ENCODE results near the gene CAMTA1. TPM values are rescaled to one million over a fixed set of nuclear protein-coding genes. Genes with fewer than 3 reads are reported as not detected.

The CAMTA1 gene
- total and polyA plus RNA-seq, 2 donors = 53.3 to 115 TPM

DNA sequence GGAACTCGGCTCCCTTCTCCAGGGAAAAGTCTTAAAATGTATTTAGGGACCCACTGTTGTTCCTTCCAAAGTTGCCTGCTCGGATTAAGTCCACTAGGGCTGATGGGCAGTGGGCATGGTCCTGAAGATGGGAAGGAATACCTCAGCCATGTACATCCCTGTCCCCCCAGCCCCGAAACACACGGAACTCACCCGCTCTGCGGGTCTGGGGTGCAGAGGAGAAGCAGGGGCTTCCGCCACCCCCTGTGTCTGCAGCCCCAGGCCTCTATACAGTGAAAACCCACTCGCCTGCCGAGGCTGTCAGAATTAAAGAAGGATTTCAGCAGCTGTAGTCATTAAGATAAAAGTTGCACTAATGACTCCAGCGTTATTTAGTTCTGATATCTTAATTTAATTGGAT, 773.2 kb downstream of the CAMTA1 start:
- H3K27ac ChIP-seq (ENCODE audit: low read depth) = no peak overlapping the region
- H3K4me1 ChIP-seq (ENCODE audit: insufficient read depth) = no peaks in the 10 kb centered on the region
- WGBS = 94% methylated on average over 10 of the region's 10 CpGs
- H3K36me3 ChIP-seq (ENCODE audit: insufficient read depth) = no peaks in the 10 kb centered on the region
- no peak overlapping the region for H3K4me3 ChIP-seq (ENCODE audit: low read depth, low read length)
- no peak for DNase-seq (ENCODE audit: extremely low spot score)

DNA sequence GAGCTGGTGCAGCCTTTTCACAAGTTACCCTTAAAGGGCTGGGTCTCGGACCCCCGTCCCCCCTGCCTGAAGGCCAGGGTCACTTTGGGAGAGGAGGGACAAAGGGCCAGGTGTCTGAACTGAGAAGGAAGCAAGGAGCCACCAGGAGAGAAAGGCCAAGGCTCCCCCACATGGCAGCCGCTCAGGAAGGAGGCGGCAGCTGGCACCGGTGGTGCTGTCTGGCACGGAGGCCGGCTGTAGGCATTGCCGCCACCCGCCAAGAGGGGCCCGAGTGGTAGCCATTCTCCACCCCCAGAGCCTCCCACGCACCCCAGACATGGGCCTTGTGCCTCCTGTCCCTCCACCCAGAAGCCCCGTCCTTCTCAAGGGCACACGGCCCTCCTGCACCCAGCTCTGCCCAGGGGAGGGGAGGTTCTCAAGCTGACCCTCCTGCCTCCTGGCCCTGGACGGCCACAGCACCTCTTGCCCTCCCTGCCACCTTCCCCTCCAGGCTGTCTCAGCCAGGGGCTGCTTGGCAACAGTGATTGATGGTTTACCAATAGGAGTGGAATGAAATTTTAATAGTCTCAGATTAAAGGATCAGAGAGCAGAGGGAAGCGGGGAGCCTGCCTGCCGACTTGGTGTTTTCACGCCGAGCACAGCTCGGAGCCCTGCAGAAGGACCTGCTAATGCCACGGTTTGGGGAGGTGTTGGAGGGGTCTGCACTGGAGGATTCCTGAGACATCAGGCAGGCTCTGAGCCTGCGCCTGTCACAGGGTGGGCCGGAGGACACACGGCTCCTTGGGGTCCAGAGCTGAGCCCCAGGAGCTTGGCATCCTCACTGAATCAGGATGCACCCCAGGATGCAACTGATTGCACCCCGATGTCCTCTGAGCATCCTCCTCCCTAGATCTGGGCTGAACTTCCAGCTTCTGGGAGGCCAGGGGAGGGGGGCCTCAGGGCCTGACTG, 773.9 kb downstream of the CAMTA1 start:
- DNase-seq (ENCODE audit: extremely low spot score) = no peak
- no peak overlapping the region for H3K4me3 ChIP-seq (ENCODE audit: low read depth, low read length)

DNA sequence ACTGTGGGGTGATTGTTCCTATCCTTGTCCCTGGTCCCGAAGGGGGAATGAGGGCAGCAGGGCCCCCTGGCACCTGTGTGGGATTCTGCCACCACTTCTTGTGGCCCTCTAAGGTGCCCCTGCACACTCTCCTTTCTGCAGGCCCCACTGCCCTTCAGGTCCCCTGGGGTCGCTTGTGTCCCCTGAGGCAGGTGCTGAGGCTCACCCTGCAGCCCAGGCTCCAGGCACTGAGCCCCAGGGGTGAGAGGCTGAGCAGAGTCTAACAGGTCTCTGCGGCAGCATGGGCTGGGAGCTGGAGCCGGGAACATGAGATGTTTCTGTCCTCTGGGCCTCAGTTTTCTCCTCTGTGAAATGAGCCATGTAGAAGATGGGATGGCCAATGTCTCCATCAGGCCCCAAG, 774.9 kb downstream of the CAMTA1 start:
- Histone ChIP-seq H3K36me3 (ENCODE audit: insufficient read depth) (no peaks in the 10 kb centered on the region), H3K4me1 (ENCODE audit: insufficient read depth) (no peaks in the 10 kb centered on the region), H3K4me3 (ENCODE audit: low read depth, low read length) (no peak overlapping the region), H3K27ac (ENCODE audit: low read depth) (no peak overlapping the region)
- 94% methylated on average over 4 of the region's 4 CpGs for WGBS
- no peak for DNase-seq (ENCODE audit: extremely low spot score)

More for the DNA sequence above, 773.9 kb downstream of the CAMTA1 start:
- Histone ChIP-seq H3K4me1 (ENCODE audit: insufficient read depth) (no peaks in the 10 kb centered on the region), H3K27ac (ENCODE audit: low read depth) (no peak overlapping the region), H3K36me3 (ENCODE audit: insufficient read depth) (no peaks in the 10 kb centered on the region)
- WGBS = 92% methylated on average over 24 of the region's 24 CpGs

DNA sequence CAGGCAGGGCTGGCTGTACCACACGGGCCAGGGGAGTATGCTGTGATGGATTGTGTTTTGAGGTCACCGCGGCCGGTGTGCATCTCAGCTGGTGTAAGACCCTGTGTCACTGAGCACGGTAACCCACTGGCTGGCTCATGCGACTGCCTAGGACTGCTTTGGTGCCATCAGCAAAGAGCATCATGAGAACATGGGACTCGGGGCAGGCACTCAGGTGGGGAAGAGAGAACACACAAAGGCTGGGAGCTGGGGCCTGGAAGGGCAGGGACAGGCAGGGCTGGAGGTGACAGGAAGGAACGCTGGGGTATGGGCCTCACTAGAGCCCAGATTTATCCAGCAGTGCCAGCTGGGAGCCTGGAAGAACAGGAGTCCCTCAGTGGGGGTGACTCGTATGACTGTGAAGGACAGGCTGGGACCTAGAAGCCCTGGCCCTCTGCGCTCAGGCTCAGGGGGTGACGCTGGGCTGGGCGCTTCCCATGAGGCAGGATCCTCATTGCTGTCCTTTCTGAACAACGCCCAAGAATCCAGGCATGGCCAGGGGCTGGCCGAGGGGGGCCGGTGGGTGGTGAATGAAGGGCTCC, 775.4 kb downstream of the CAMTA1 start:
- Histone ChIP-seq H3K4me1 (ENCODE audit: insufficient read depth) (no peaks in the 10 kb centered on the region), H3K4me3 (ENCODE audit: low read depth, low read length) (no peak overlapping the region), H3K36me3 (ENCODE audit: insufficient read depth) (no peaks in the 10 kb centered on the region), H3K27ac (ENCODE audit: low read depth) (no peak overlapping the region)
- DNase-seq (ENCODE audit: extremely low spot score) = no peak
- 95% methylated on average over 15 of the region's 15 CpGs for WGBS

DNA sequence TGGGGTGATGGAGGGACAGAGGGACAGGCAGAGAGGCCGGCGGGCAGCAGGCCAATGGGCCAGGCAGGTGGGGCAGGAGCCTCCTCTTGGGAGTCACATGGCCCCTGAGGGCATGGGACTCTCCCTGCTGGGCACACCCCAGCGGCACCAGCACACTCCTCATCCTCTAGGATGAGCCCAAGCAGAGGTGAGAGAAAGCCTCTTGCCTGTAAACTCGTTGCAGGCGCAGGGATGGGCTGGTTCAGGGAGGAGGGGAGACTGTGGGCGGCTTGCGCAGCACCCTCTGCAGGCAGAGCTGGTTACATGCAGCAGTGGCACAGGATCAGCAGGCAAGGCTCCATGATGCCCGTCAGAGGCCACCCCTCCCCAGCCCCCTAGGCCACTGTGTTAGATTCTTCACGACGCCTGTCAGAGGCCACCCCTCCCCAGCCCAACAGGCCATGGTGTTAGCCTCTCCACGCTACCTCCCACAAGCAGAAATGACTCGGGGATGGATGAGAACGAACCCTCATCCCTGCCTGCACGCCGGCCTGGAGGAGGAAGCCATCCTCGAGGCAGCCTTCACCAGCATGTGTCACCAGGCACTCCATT, 776.2 kb downstream of the CAMTA1 start:
- WGBS = 80% methylated on average over 16 of the region's 16 CpGs
- no peak overlapping the region for H3K4me3 ChIP-seq (ENCODE audit: low read depth, low read length)
- no peak overlapping the region for H3K27ac ChIP-seq (ENCODE audit: low read depth)
- no peak for DNase-seq (ENCODE audit: extremely low spot score)
- no peaks in the 10 kb centered on the region for H3K36me3 ChIP-seq (ENCODE audit: insufficient read depth)
- H3K4me1 ChIP-seq (ENCODE audit: insufficient read depth) = no peaks in the 10 kb centered on the region

DNA sequence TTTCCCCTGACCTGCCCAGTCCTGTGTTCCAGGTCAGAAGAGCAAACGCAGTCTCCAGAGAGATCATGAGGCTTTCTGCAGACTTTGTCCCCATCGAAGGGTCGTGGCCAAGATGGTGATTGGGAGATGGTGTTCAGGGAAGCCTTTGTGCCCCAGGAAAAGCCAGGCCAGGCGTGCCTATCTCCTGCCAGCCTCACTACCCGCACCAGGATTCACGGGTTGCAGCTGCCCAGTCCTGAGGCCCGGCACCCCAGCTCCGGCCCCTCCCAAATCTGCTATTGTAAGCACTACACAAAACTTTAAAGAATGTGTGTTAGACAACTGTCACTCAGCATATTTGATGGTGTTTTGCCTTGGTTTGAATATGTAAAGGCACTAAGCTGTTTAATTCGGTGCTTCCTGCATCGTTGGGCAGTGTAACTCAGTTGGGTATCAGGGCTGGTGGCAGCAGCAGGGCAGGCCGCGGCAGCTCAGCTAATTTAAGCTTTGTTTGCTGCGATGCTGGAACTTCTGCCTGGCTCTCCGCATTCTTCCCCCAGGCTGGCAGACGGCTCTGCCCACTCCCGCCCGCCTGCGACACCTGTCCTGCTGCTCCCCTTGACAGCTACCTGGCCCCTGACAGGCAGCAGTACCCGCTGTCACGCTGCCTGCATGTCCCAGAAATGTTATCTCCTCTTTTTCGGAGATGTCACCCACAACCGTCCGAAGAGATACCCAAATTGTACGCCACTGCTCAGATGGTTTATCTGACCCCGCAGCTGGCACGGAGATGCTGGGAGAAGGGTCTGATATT, 776.9 kb downstream of the CAMTA1 start:
- 90% methylated on average over 26 of the region's 26 CpGs for WGBS
- DNase-seq (ENCODE audit: extremely low spot score) = no peak
- H3K4me1 ChIP-seq (ENCODE audit: insufficient read depth) = no peaks in the 10 kb centered on the region

DNA sequence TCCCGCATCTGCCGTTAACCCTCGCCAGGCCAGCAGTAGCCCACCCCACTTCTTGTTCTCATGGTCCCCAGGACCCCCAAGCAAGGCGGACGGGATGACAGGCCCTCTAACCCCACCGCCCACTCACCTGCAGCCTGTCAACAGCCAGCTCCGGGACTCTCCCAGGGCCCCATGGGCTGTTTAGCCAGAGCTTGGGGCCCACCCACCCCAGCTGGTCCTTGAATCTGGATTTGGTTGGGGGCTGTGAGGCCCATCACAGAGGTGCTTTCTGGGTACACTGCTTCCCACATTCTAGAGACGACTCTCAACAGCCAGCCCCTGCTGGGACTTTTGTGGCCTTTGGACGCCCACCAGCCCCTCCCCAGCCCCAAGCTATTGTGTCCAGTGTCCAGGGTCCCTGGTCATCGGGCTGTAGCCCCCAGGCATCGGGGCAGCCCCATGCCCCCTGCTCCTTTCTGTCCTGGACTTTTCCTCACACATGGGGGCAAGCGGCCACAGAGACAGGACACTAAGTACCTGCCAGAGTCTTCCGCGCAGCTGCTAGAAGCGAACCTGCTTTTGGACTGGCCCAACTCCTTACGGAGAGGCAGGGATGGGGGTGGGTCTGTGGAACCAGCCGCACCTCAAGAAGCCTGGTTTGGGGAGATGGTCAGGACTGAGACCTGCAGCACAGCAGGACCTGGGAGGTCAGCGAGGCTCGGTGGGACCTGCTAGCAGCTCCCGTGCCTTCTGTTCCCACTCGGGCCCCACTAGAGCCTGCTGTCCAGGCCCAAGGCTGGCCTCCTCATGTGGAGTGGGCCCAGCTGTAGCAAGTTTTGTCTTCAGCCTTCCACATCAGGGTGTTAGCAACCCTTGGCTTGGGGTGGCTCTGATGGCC, 777.7 kb downstream of the CAMTA1 start:
- no peak for DNase-seq (ENCODE audit: extremely low spot score)
- 86% methylated on average over 21 of the region's 21 CpGs for WGBS
- no peak overlapping the region for H3K27ac ChIP-seq (ENCODE audit: low read depth)
- no peaks in the 10 kb centered on the region for H3K4me1 ChIP-seq (ENCODE audit: insufficient read depth)
- H3K4me3 ChIP-seq (ENCODE audit: low read depth, low read length) = no peak overlapping the region
- H3K36me3 ChIP-seq (ENCODE audit: insufficient read depth) = no peaks in the 10 kb centered on the region

More for the DNA sequence above, 776.9 kb downstream of the CAMTA1 start:
- H3K4me3 ChIP-seq (ENCODE audit: low read depth, low read length) = no peak overlapping the region
- no peaks in the 10 kb centered on the region for H3K36me3 ChIP-seq (ENCODE audit: insufficient read depth)
- no peak overlapping the region for H3K27ac ChIP-seq (ENCODE audit: low read depth)

DNA sequence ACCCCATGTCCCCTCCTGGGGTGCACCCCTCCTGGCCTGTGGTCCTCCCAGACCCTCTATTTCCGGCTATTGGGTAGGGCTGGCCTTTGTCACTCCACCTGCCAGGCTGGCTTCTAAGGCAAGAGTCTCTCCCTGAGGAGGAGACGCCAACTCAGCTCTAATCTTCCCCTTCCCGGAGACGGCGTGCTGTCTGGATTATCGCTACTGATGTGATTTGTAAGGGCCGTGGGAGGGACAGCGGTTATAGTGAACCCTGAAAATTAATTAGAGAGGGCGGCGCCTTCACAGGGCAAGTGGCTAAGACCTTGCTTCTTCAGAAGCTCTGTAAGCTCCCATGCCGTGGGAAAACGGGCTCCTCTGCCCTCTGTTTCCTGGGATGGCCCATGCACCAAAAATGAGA, 778.9 kb downstream of the CAMTA1 start:
- Histone ChIP-seq H3K4me1 (ENCODE audit: insufficient read depth) (no peaks in the 10 kb centered on the region), H3K27ac (ENCODE audit: low read depth) (no peak overlapping the region), H3K4me3 (ENCODE audit: low read depth, low read length) (no peak overlapping the region), H3K36me3 (ENCODE audit: insufficient read depth) (no peaks in the 10 kb centered on the region)
- WGBS = 86% methylated on average over 12 of the region's 12 CpGs
- no peak for DNase-seq (ENCODE audit: extremely low spot score)

DNA sequence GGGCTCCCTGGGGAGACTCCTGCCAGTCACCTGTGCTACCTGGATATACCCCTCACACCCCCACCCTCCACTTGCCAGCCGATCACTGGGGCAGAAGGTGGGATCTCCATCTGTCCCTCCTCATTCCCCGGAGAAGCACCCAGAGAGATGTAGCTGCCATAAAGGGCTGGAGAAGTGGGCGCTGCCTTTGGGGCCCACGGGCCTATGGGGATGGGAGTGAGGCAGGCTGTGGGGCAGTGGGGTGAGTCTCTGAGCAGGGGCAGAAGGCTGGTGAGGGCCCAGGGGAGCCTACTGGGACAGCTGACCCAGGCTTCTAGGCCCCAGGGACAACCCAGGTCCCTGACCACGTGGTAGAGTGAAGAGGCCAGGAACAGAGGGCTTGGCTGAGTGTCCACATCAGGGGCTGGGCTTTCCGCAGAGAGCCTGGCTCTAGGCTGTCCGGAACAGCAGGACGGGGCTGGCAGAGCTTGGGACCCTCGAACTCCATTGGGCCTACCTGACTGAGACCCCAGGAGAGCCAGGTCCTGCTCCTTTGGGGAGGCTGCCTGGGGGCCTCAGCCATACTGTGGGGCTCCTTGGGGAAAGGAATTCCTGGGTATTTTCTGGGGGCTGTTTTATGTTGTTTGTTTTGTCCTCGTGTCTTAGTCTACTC, 780.0 kb downstream of the CAMTA1 start:
- Histone ChIP-seq H3K4me3 (ENCODE audit: low read depth, low read length) (no peak overlapping the region), H3K27ac (ENCODE audit: low read depth) (no peak overlapping the region), H3K4me1 (ENCODE audit: insufficient read depth) (no peaks in the 10 kb centered on the region), H3K36me3 (ENCODE audit: insufficient read depth) (no peaks in the 10 kb centered on the region)
- DNase-seq (ENCODE audit: extremely low spot score) = no peak
- 91% methylated on average over 10 of the region's 10 CpGs for WGBS

DNA sequence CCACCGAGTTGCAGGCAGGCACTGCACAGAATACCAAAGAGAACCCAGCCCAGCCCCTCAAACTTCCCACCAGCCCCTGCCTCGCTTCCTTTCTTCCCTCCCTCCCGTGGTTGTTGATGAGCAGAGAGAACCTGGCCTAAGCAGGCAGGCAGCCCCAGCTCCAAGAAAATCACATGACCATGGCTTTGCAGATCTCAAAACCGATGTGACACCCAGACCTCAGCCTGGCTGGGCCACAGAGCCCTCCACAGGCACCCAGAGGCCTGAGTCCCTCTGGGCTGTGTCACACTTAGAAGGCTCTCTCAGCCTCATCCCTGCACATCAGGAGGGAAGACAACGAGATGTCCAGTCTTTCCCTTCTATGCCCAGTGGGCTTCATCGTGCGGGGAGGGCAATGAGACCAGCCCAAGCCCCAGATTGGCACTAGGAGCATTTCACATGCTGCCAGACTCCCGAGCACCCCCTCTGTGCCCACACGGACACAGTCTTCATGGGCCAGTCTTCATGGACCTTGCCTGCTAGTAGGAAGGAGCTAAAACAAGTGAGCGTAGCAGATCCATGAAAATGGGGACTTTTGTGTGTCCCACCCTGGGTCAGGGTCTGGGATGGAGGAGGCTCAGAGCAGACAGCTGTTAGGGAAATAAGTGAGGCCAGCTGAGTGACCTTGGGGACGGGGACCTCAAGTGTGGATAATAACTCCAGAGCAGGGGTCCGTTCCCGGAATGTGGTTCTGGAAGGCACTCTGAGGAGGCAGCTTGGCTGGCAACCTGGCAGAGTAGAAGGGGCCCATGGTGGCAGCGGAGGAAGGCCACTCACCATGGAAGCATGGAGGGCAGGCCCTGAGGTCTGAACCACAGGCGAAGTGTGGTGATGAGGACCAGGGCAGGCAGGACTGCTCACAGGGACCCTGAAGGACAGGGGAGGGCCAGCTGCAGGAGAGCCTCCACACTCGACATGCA, 781.4 kb downstream of the CAMTA1 start:
- Histone ChIP-seq H3K4me3 (ENCODE audit: low read depth, low read length) (no peak overlapping the region), H3K27ac (ENCODE audit: low read depth) (no peak overlapping the region), H3K4me1 (ENCODE audit: insufficient read depth) (no peaks in the 10 kb centered on the region), H3K36me3 (ENCODE audit: insufficient read depth) (no peaks in the 10 kb centered on the region)
- DNase-seq (ENCODE audit: extremely low spot score) = no peak
- WGBS = 83% methylated on average over 16 of the region's 16 CpGs

DNA sequence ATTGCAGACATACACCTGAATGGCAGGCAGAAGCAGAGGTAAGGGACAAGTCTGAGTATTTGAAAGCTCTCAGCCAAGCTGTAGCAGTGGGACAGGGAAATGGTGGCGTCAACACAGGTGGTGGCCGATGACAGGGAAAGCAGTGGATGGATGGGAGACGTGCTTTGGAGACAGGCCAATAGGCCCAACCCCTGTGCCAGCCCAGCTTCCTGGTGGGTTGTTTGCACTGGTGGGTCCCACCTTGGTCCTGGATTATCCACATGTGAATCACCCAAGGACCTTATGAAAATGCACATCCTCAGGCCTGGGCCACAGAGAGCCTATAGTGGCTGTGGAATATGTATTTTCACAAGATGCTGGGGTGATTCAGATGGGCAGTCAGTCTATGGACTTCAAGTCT, 782.1 kb downstream of the CAMTA1 start:
- Histone ChIP-seq H3K4me1 (ENCODE audit: insufficient read depth) (no peaks in the 10 kb centered on the region), H3K36me3 (ENCODE audit: insufficient read depth) (no peaks in the 10 kb centered on the region), H3K27ac (ENCODE audit: low read depth) (no peak overlapping the region), H3K4me3 (ENCODE audit: low read depth, low read length) (no peak overlapping the region)
- 85% methylated on average over 3 of the region's 3 CpGs for WGBS
- DNase-seq (ENCODE audit: extremely low spot score) = no peak
